Prostate gland (tissue), 2 donors: ENCODE results near the gene STMP1. TPM values are rescaled to one million over a fixed set of nuclear protein-coding genes. Genes with fewer than 3 reads are reported as not detected.

ENCODE experiments used
- DNase-seq: peaks from one replicate; pipeline ENCODE4 v3.0.0-alpha.2; 2019; ENCODE audit warnings: low spot score
- H3K27ac ChIP-seq, 2 donors: fragments of 200-600 bp; sonication (generic); 2 replicates each; pipeline ENCODE4 v1.5.1; 2017 to 2019
- H3K27me3 ChIP-seq: fragments of 200-600 bp; sonication (generic); replicated peaks from 2 replicates; pipeline ENCODE4 v1.5.1; 2019; ENCODE audit not compliant: insufficient read depth
- H3K36me3 ChIP-seq, 2 donors: fragments of 200-600 bp; sonication (generic); 1 replicate in 1 of 2; 2 replicates in 1 of 2; pipeline versions ENCODE4 v1.5.1 to v1.8.1; 2017 to 2019
- H3K4me1 ChIP-seq: fragments of 200-600 bp; sonication (generic); replicated peaks from 2 replicates; pipeline ENCODE4 v1.5.1; 2019
- H3K4me3 ChIP-seq, 2 donors: fragments of 200-600 bp; sonication (generic); 2 replicates each; pipeline ENCODE4 v1.5.1; 2017 to 2019
- H3K9me3 ChIP-seq: fragments of 200-600 bp; sonication (generic); 2 replicates; pipeline ENCODE4 v1.5.1; 2017
- CTCF ChIP-seq, 4 experiments: fragments of 200-600 bp in 2 of 4; fragments of 450-650 bp in 2 of 4; sonication (generic) in 2 of 4; IDR thresholded peaks; 1 replicate in 3 of 4; 2 replicates in 1 of 4; pipeline ENCODE4 v1.5.1; 2016 to 2019; ENCODE audit warnings: antibody characterized with exemption in 4 of 4, mild to moderate bottlenecking in 2 of 4, moderate library complexity in 2 of 4
- POLR2A ChIP-seq: fragments of 450-650 bp; IDR thresholded peaks from one replicate; pipeline ENCODE4 v1.6.1; 2016; ENCODE audit warnings: antibody characterized with exemption, mild to moderate bottlenecking
- POLR2AphosphoS5 ChIP-seq: sonication (generic); formaldehyde crosslinking; IDR thresholded peaks from one replicate; pipeline ENCODE4 v1.6.1; 2017; ENCODE audit warnings: antibody characterized with exemption
- WGBS: methylation state at CpG from one replicate; pipeline ENCODE4 v1.1.5; 2018; 5-methylcytosine and 5-hydroxymethylcytosine counted together
- intact Hi-C: fragments of 100-400 bp; cut with DNase I; formaldehyde crosslinking; loops from one replicate; pipeline ENCODE4 v1.14.2; 2022
- total RNA-seq, 2 donors: library from RNA; depleted of rRNA; stranded (reverse); fragments of >200 nt; gene quantifications; one replicate each; pipeline ENCODE4 v1.1.0, GENCODE V29; 2016

STMP1 gene
- total RNA-seq, 2 donors from 2014 or later: 29.9 to 31.9 TPM

DNA sequence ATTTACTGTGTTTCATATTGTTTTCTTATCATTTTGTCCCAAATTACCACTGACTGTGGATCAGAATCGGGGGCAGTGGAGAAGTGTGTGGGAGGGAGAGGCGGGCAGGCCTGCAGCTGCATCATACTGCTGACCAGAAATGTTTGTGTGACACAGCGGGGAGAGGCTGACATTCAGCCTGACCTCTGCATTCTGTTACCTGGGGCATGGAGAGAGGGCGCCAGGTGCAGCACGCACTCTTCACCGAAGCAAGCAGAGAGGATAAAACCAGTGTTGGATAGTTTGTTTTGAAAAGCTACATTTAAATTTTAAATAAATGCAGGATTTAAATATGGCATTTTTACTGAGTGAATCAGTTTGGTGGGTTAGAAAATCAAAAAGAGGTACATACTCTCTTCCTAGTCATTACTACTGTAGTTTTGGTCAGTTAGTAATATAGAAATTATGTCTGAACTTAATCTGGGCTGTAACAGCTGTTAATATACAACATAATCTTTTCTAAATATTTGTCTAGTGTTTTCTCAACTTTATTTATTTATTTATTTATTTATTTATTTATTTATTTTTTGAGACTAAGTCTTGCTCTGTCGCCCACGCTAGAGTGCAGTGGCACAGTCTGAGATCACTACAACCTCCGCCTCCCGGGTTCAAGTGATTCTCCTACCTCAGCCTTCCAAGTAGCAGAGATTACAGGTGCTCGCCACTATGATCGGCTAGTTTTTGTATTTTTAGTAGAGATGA is 8.8 kb upstream of the STMP1 start:
- 90% methylated on average over 12 of the region's 12 CpGs for WGBS
- TF ChIP-seq POLR2A (no peak), CTCF (IDR thresholded peaks at IDR 0.05) (no peak), POLR2AphosphoS5 (no peak)
- no peaks in the 10 kb centered on the region for H3K9me3 ChIP-seq
- no peaks in the 10 kb centered on the region for H3K36me3 ChIP-seq
- no peak overlapping the region for H3K27ac ChIP-seq
- H3K4me3 ChIP-seq: no peak overlapping the region
- intact Hi-C loops: no loop called here
- no peak for DNase-seq
- no peaks in the 10 kb centered on the region for H3K27me3 ChIP-seq
- no peaks in the 10 kb centered on the region for H3K4me1 ChIP-seq

DNA sequence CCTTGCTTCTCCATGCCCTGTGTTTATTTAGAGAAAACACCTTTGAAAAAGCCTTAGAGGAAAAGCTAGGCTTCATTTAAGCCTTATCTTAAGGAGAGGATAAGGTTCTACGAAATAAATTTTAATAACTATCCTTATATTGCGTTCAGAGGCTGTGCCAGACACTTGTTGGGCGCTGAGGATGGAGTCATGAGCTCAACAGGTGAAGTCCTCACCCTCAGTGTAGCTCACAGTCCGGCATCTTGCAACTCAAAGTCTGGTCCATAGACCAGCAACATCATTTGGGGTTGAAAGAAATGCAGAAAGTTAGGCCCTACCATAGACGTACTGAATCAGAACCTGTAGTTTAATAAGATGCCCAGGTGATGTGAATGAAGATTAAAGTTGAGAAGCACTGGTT is 3.8 kb upstream of the STMP1 start:
- 92% methylated on average over 5 of the region's 5 CpGs for WGBS
- intact Hi-C loops: no loop called here

GRCh38 chr7:135659159-135659846 is 3.0 kb upstream of the STMP1 start:
- WGBS: 63% methylated on average over 9 of the region's 9 CpGs

More for the DNA sequence above, 3.8 kb upstream of the STMP1 start:
- Histone ChIP-seq H3K4me1 (no peaks in the 10 kb centered on the region), H3K27me3 (no peaks in the 10 kb centered on the region), H3K36me3 (no peaks in the 10 kb centered on the region), H3K27ac (no peak overlapping the region), H3K4me3 (no peak overlapping the region), H3K9me3 (no peaks in the 10 kb centered on the region)
- no peak for TF ChIP-seq CTCF (IDR thresholded peaks at IDR 0.05)
- no peak for TF ChIP-seq POLR2AphosphoS5
- TF ChIP-seq POLR2A: no peak
- no peak for DNase-seq

DNA sequence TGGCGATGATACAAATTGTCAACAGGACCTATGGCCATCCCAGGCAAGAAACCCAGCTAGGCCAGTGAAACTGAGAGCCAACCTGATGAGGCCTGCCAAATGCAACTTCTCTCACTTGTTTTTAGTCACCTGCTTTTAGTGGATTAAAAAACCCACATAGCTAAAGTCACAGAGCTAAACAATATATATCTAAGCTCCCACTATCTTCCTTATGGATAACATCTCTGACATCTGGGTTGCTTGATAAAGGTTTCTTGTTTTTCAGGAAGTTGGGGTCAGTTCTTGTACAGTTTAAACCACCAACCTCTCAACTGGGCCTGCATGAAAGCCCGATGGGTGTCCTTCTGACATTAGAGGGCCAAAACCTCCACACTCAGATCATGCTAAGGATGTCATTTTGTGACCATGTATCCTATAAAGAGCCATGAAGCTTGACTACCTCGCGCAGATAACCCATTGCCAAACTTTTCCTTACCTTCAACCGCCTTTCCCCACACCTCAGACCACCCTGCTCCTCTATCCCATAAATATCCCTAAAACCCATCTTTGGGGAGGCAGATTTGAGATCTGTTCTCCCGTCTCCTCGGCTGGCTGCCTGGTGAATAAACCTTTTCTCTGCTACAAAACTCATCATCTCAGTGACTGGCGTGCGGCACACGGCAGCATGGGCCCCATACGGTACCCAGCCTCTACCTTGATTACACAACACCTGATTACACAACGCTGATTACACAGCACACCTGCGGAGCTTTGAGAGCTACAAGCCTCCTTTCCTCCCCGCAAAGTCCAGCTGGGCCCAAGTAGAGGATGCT is 797 bp upstream of the STMP1 start:
- Histone ChIP-seq H3K27ac (peak overlapping the region; percentile 76 to 85), H3K4me1 (no peaks in the 10 kb centered on the region), H3K36me3 (no peaks in the 10 kb centered on the region), H3K27me3 (no peaks in the 10 kb centered on the region), H3K9me3 (no peaks in the 10 kb centered on the region), H3K4me3 (peak overlapping the region; percentile 68 to 93)
- 69% methylated on average over 14 of the region's 14 CpGs for WGBS
- DNase-seq: no peak
- intact Hi-C loops: loop anchor here (5.0 kb wide), 2 partner anchors 316 to 346 kb away; partner anchors contain the start of gene MTPN
- no peak for TF ChIP-seq POLR2AphosphoS5
- no peak for TF ChIP-seq POLR2A
- TF ChIP-seq CTCF (IDR thresholded peaks at IDR 0.05): no peak

More at GRCh38 chr7:135659159-135659846, 3.0 kb upstream of the STMP1 start:
- intact Hi-C loops: no loop called here
- Histone ChIP-seq H3K27ac (no peak overlapping the region), H3K9me3 (no peaks in the 10 kb centered on the region), H3K36me3 (no peaks in the 10 kb centered on the region), H3K4me3 (no peak overlapping the region), H3K4me1 (no peaks in the 10 kb centered on the region), H3K27me3 (no peaks in the 10 kb centered on the region)
- DNase-seq: no peak
- TF ChIP-seq CTCF (IDR thresholded peaks at IDR 0.05) (no peak), POLR2A (no peak), POLR2AphosphoS5 (no peak)
